ENCODE results near the gene SPCS2.
A peak's percentile ranks its signal among the peaks of the same experiment; 100 is the strongest.
"Not testable (repeated sequence)": the region's sequence is repeated elsewhere in the genome, so short reads cannot be mapped to it uniquely, and the experiment has no call there.

SPCS2 gene

GRCh38 chr11:74992852-74993251 is 43.8 kb downstream of the SPCS2 start:
- no peaks in the 10 kb centered on the region for H3K27me3 ChIP-seq (ENCODE audit: low read depth)
- H3K4me3 ChIP-seq = no peak overlapping the region
- H3K4me1 ChIP-seq = peaks cover 14% of the 10 kb centered on the region
- in situ Hi-C loops (cut with MboI; ENCODE audit: low sequenced_read_pairs) = no loop called here
- DNase-seq (ENCODE audit: low spot score in 2 of 2) = no peak
- H3K36me3 ChIP-seq (replicated peaks) = peaks cover 23% of the 10 kb centered on the region
- no peaks in the 10 kb centered on the region for H3K9me3 ChIP-seq

GRCh38 chr11:75000975-75001354 is 51.9 kb downstream of the SPCS2 start:
- Histone ChIP-seq H3K27me3 (ENCODE audit: low read depth) (no peaks in the 10 kb centered on the region), H3K36me3 (replicated peaks) (peaks cover 27% of the 10 kb centered on the region), H3K9me3 (no peaks in the 10 kb centered on the region), H3K4me1 (no peaks in the 10 kb centered on the region), H3K4me3 (no peak overlapping the region)
- no peak for DNase-seq (ENCODE audit: low spot score in 2 of 2)
- in situ Hi-C loops (cut with MboI; ENCODE audit: low sequenced_read_pairs) = no loop called here

DNA sequence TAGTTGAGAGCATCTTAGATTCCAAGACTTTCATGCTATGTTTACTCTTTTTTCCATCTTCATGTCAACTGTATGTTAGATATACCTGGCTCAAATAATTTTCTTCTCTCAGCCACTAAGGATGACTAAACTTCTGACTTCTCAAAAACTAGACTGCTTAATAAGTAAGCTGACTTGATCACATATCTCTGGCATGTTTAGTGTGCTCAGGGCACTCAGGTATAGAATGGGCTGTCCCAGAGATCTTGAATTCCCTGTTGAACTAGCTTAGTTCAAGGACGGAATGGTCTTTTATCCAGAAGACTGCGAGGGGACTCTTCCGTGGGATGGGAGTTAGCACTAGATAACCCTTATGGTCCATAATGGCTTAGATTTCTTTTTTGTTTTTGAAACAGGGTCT is 52.6 kb downstream of the SPCS2 start:
- H3K4me1 ChIP-seq = no peaks in the 10 kb centered on the region
- H3K27me3 ChIP-seq (ENCODE audit: low read depth) = no peaks in the 10 kb centered on the region
- H3K9me3 ChIP-seq = no peaks in the 10 kb centered on the region
- DNase-seq (ENCODE audit: low spot score in 2 of 2) = no peak
- no peak overlapping the region for H3K4me3 ChIP-seq
- in situ Hi-C loops (cut with MboI; ENCODE audit: low sequenced_read_pairs) = no loop called here
- peaks cover 29% of the 10 kb centered on the region for H3K36me3 ChIP-seq (replicated peaks)

- Histone ChIP-seq H3K4me3 (no peak overlapping the region), H3K27me3 (ENCODE audit: low read depth) (no peaks in the 10 kb centered on the region), H3K36me3 (replicated peaks) (peaks cover 34% of the 10 kb centered on the region), H3K9me3 (no peaks in the 10 kb centered on the region), H3K4me1 (no peaks in the 10 kb centered on the region)
- DNase-seq (ENCODE audit: low spot score in 2 of 2) = no peak
- in situ Hi-C loops (cut with MboI; ENCODE audit: low sequenced_read_pairs) = no loop called here
Observed at GRCh38 chr11:75002516-75002915, 53.5 kb downstream of the SPCS2 start.

DNA sequence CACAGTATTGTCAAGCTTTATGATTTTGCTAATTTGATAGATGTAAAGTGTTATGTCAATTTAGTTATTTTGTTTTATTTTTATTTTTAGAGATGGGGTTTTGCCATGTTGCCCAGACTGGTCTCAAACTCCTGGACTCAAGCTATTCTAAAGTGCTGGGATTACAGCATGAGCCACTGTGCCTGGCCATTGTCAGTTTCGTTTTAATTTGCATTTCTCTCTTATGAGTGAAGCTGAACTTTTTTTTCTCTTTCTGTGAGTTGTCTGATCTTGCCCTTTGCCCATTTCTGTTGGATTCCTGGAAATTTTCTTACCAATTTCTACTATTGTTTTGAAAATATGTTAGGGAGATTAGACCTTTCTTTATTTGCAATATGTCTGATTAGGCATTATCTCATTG is 55.1 kb downstream of the SPCS2 start:
- in situ Hi-C loops (cut with MboI; ENCODE audit: low sequenced_read_pairs) = no loop called here
- Histone ChIP-seq H3K27me3 (ENCODE audit: low read depth) (no peaks in the 10 kb centered on the region), H3K9me3 (no peaks in the 10 kb centered on the region), H3K4me1 (no peaks in the 10 kb centered on the region), H3K4me3 (no peak overlapping the region), H3K36me3 (replicated peaks) (peaks cover 33% of the 10 kb centered on the region)
- no peak for DNase-seq (ENCODE audit: low spot score in 2 of 2)

GRCh38 chr11:75011357-75011756 is 62.3 kb downstream of the SPCS2 start:
- in situ Hi-C loops (cut with MboI; ENCODE audit: low sequenced_read_pairs) = no loop called here
- Histone ChIP-seq H3K4me3 (no peak overlapping the region), H3K36me3 (replicated peaks) (peaks cover 22% of the 10 kb centered on the region), H3K4me1 (no peaks in the 10 kb centered on the region), H3K27me3 (ENCODE audit: low read depth) (no peaks in the 10 kb centered on the region), H3K9me3 (no peaks in the 10 kb centered on the region)
- DNase-seq (ENCODE audit: low spot score in 2 of 2) = no peak

DNA sequence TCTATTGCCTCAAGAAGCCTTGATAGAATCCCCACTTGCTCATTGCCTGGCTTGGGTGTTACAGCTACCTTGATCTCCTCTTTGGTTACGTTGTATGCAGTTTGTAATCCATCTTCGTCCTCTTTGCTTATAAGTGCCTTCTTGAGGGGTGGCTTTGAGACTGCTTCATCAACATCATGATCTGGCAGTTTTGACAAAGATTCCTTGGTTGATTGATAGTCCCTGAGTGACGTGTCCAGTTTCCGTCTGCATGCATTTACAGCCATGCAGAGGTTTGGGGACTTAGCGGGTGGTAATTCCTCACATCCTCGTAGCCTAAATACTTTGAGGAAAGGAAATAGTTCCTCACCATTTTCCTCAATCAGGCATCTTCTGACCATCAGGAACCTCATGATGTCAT is 62.8 kb downstream of the SPCS2 start:
- in situ Hi-C loops (cut with MboI; ENCODE audit: low sequenced_read_pairs) = no loop called here
- no peaks in the 10 kb centered on the region for H3K27me3 ChIP-seq (ENCODE audit: low read depth)
- H3K4me3 ChIP-seq = no peak overlapping the region
- H3K4me1 ChIP-seq = no peaks in the 10 kb centered on the region
- H3K9me3 ChIP-seq = no peaks in the 10 kb centered on the region
- H3K36me3 ChIP-seq (replicated peaks) = peaks cover 17% of the 10 kb centered on the region
- DNase-seq (ENCODE audit: low spot score in 2 of 2) = no peak

GRCh38 chr11:75013051-75013450 is 64.0 kb downstream of the SPCS2 start:
- Histone ChIP-seq H3K4me1 (no peaks in the 10 kb centered on the region), H3K36me3 (replicated peaks) (peaks cover 7% of the 10 kb centered on the region; the same call in 1 of the 2 replicates), H3K4me3 (no peak overlapping the region), H3K27me3 (ENCODE audit: low read depth) (no peaks in the 10 kb centered on the region), H3K9me3 (no peaks in the 10 kb centered on the region)
- in situ Hi-C loops (cut with MboI; ENCODE audit: low sequenced_read_pairs) = no loop called here
- DNase-seq (ENCODE audit: low spot score in 2 of 2) = no peak

DNA sequence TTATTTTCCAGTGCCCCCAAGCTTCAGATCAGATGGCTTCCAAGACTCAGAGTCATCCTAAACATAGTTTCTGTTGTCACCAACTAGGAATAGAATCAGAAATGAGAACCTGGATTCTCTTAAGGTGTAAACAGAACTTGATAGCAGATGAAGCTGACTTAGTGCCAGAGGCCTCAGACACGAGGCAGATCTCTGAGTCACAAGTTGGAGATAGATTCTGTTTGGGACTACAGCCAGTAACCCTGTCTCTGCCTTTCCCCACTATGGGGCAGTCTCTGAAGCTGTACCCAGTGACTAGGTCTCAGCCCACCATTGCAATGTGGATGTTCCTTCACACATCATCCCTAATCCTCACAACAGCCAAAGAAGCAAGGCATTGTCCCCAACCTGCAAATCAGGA is 65.1 kb downstream of the SPCS2 start:
- peaks cover 7% of the 10 kb centered on the region; the same call in 1 of the 2 replicates for H3K36me3 ChIP-seq (replicated peaks)
- DNase-seq (ENCODE audit: low spot score in 2 of 2) = no peak
- H3K9me3 ChIP-seq = no peaks in the 10 kb centered on the region; the same call in 1 of the 2 replicates
- H3K4me1 ChIP-seq = no peaks in the 10 kb centered on the region
- no peak overlapping the region for H3K4me3 ChIP-seq
- no peaks in the 10 kb centered on the region for H3K27me3 ChIP-seq (ENCODE audit: low read depth)
- in situ Hi-C loops (cut with MboI; ENCODE audit: low sequenced_read_pairs) = no loop called here

GRCh38 chr11:75019200-75019599 is 70.1 kb downstream of the SPCS2 start:
- H3K36me3 ChIP-seq (replicated peaks); H3K9me3 ChIP-seq; H3K27me3 ChIP-seq (ENCODE audit: low read depth); in situ Hi-C loops (cut with MboI; ENCODE audit: low sequenced_read_pairs); H3K4me3 ChIP-seq; H3K4me1 ChIP-seq; DNase-seq (ENCODE audit: low spot score in 2 of 2): not testable (repeated sequence)

DNA sequence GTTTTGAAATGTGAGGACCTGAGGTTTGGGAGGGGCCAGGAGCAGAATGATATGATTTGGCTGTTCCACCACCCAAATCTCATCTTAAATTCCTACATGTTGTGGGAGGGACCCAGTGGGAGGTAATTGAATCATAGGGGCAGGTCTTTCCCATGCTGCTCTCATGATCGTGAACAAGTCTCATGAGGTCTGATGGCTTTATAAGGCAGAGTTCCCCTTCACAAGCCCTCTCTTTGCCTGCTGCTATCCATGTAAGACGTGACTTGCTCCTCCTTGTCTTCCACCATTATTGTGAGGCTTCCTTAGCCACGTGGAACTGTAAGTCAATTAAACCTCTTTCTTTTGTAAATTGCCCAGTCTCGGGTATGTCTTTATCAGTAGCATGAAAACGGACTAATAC is 71.3 kb downstream of the SPCS2 start:
- not testable (repeated sequence) for H3K9me3 ChIP-seq; H3K4me3 ChIP-seq; DNase-seq (ENCODE audit: low spot score in 2 of 2); H3K36me3 ChIP-seq (replicated peaks); H3K27me3 ChIP-seq (ENCODE audit: low read depth); H3K4me1 ChIP-seq
- in situ Hi-C loops (cut with MboI; ENCODE audit: low sequenced_read_pairs) = loop anchor here (5.0 kb wide), 1 partner anchor 227 kb away; no protein-coding TSS in a partner anchor

GRCh38 chr11:75022296-75022695 is 73.2 kb downstream of the SPCS2 start:
- in situ Hi-C loops (cut with MboI; ENCODE audit: low sequenced_read_pairs) = loop anchor here (5.0 kb wide), 1 partner anchor 225 kb away; no protein-coding TSS in a partner anchor
- H3K9me3 ChIP-seq = no peaks in the 10 kb centered on the region; the same call in 1 of the 2 replicates
- no peaks in the 10 kb centered on the region for H3K4me1 ChIP-seq
- DNase-seq (ENCODE audit: low spot score in 2 of 2) = no peak
- H3K36me3 ChIP-seq (replicated peaks) = no peaks in the 10 kb centered on the region
- no peak overlapping the region for H3K4me3 ChIP-seq
- no peaks in the 10 kb centered on the region for H3K27me3 ChIP-seq (ENCODE audit: low read depth)

GRCh38 chr11:75022759-75023396 is 73.8 kb downstream of the SPCS2 start:
- peak; percentile 68 to 88 for DNase-seq (ENCODE audit: low spot score in 2 of 2)
- Histone ChIP-seq H3K36me3 (replicated peaks) (no peaks in the 10 kb centered on the region), H3K4me3 (no peak overlapping the region), H3K4me1 (no peaks in the 10 kb centered on the region), H3K9me3 (no peaks in the 10 kb centered on the region; the same call in 1 of the 2 replicates), H3K27me3 (ENCODE audit: low read depth) (no peaks in the 10 kb centered on the region)
- in situ Hi-C loops (cut with MboI; ENCODE audit: low sequenced_read_pairs) = loop anchor here (5.0 kb wide), 1 partner anchor 224 kb away; no protein-coding TSS in a partner anchor

- no peak overlapping the region for H3K4me3 ChIP-seq
- H3K9me3 ChIP-seq = no peaks in the 10 kb centered on the region; the same call in 1 of the 2 replicates
- no peak for DNase-seq (ENCODE audit: low spot score in 2 of 2)
- H3K36me3 ChIP-seq (replicated peaks) = no peaks in the 10 kb centered on the region
- no peaks in the 10 kb centered on the region for H3K4me1 ChIP-seq
- H3K27me3 ChIP-seq (ENCODE audit: low read depth) = no peaks in the 10 kb centered on the region
- in situ Hi-C loops (cut with MboI; ENCODE audit: low sequenced_read_pairs) = loop anchor here (5.0 kb wide), 1 partner anchor 224 kb away; no protein-coding TSS in a partner anchor
Observed at GRCh38 chr11:75023446-75024067, 74.5 kb downstream of the SPCS2 start.
